ENCODE data around the gene FMNL2.

DNA sequence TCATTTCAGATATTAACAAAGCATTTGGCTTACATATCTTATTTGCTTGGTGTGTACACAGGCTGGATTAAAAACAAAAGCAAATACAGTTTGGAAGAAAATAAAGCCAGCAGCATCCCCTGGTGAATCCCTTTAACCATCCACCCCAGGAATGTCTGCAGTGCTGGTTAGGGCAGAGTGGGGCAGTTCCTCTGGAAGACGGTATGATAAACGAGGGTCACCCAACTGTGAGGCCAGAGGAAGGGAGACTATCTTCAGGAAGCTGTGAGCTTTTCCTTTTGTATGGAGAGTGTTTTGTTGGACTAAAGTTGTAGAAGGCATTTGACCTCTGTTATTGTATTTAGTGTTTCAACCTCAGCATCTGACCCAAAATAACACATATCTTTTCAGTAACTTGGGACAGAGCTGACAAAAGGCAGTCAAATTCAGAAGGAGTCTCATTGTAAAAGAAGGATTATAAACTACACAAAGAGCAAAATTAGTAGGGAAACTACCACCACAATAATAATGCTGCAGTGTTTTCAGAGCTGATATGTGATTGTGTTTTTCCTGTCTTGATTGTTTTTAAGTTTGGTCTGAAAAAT is 159.1 kb downstream of the FMNL2 start:
- TF ChIP-seq POLR2A (IDR thresholded peaks at IDR 0.05; ENCODE audit: low read length) (no peak), GATA1 (IDR thresholded peaks at IDR 0.05; ENCODE audit: low read depth, low read length) (no peak)

Data from erythroblast (primary cell).